Gastrocnemius medialis (tissue), 4 donors: ENCODE measurements around the gene EOLA2.

Experiments
- POLR2A ChIP-seq, 2 donors: fragments of 450-650 bp; IDR thresholded peaks; one replicate each; pipeline ENCODE4 v1.6.1; 2017; ENCODE audit warnings: antibody characterized with exemption in 2 of 2, mild to moderate bottlenecking in 2 of 2, moderate library complexity in 2 of 2
- TF ChIP-seq, protein P1 (sequence below), 5 experiments: fragments of 450-650 bp in 3 of 5; fragments of 200-600 bp in 2 of 5; sonication (generic) in 2 of 5; IDR thresholded peaks in 4 of 5; conservative IDR thresholded peaks in 1 of 5; 1 replicate in 4 of 5; 2 replicates in 1 of 5; pipeline ENCODE4 v1.5.1; 2016 to 2019; ENCODE audit warnings: antibody characterized with exemption in 5 of 5, mild to moderate bottlenecking in 3 of 5, moderate library complexity in 3 of 5

DNA sequence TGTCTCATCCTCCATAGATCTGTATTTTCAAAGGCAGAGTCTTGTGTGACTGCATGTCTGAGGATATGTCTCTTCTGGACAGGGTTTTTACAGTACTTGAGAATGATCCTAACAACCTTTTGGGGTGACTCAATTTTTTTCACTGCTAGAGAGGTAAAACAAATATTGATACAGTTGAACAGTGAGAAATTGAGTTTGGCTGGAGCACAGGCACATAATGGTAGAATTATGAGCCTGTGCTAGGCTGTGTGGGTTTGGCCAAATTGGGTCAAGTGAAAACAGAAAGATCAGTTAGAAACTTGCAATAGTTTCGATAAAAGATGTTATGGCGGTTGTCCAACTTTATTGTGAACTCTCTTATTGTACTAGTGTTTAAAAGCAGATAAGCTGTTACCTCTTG, 23.3 kb upstream of the EOLA2 start:
- TF ChIP-seq, protein P1, sequence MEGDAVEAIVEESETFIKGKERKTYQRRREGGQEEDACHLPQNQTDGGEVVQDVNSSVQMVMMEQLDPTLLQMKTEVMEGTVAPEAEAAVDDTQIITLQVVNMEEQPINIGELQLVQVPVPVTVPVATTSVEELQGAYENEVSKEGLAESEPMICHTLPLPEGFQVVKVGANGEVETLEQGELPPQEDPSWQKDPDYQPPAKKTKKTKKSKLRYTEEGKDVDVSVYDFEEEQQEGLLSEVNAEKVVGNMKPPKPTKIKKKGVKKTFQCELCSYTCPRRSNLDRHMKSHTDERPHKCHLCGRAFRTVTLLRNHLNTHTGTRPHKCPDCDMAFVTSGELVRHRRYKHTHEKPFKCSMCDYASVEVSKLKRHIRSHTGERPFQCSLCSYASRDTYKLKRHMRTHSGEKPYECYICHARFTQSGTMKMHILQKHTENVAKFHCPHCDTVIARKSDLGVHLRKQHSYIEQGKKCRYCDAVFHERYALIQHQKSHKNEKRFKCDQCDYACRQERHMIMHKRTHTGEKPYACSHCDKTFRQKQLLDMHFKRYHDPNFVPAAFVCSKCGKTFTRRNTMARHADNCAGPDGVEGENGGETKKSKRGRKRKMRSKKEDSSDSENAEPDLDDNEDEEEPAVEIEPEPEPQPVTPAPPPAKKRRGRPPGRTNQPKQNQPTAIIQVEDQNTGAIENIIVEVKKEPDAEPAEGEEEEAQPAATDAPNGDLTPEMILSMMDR (IDR thresholded peaks at IDR 0.05 in 4 of 5, conservative IDR thresholded peaks at IDR 0.05 in 1 of 5), result no peak
- TF ChIP-seq POLR2A (IDR thresholded peaks at IDR 0.05), result no peak
